Measurements from ENCODE around the gene ZNF408. TPM values are rescaled to one million over a fixed set of nuclear protein-coding genes. Genes with fewer than 3 reads are reported as not detected.

Gene ZNF408
- total RNA-seq, 1 experiment from 2014 or later, result 15.2 TPM

- Mint-ChIP-seq H3K4me1 (no peaks in the 10 kb centered on the region), H3K27me3 (ENCODE audit: low read depth) (no peaks in the 10 kb centered on the region; the same call in 1 of the 2 replicates), H3K27ac (no peak overlapping the region), H3K9me3 (no peaks in the 10 kb centered on the region), H3K4me3 (no peak overlapping the region), H3K36me3 (no peaks in the 10 kb centered on the region)
- ATAC-seq (no peak), DNase-seq (ENCODE audit: low spot score) (no peak)
- no peak for TF ChIP-seq ETV6 (CRISPR knock-in tag; IDR thresholded peaks at IDR 0.05)
- no peak for TF ChIP-seq E2F1 (CRISPR knock-in tag; IDR thresholded peaks at IDR 0.05)
- no peak for TF ChIP-seq ZMAT4 (CRISPR knock-in tag; IDR thresholded peaks at IDR 0.05)
- TF ChIP-seq ZNF219 (CRISPR knock-in tag; IDR thresholded peaks at IDR 0.05; ENCODE audit: borderline replicate concordance), result no peak
- TF ChIP-seq ZNF263 (CRISPR knock-in tag; IDR thresholded peaks at IDR 0.05; ENCODE audit: low read depth), result no peak
- TF ChIP-seq KAT7 (CRISPR knock-in tag; IDR thresholded peaks at IDR 0.05; ENCODE audit: borderline replicate concordance), result no peak
- TF ChIP-seq ERG (CRISPR knock-in tag; IDR thresholded peaks at IDR 0.05), result no peak
- no peak for TF ChIP-seq ZNF396 (CRISPR knock-in tag; IDR thresholded peaks at IDR 0.05; ENCODE audit: borderline replicate concordance)
- no peak for TF ChIP-seq ATF6 (CRISPR knock-in tag; IDR thresholded peaks at IDR 0.05)
- no peak for TF ChIP-seq IRF1 (CRISPR knock-in tag; IDR thresholded peaks at IDR 0.05)
- TF ChIP-seq ZNF671 (CRISPR knock-in tag; IDR thresholded peaks at IDR 0.05), result no peak
- no peak for TF ChIP-seq ZNF512 (CRISPR knock-in tag; IDR thresholded peaks at IDR 0.05; ENCODE audit: borderline replicate concordance)
- no peak for TF ChIP-seq ZBTB43 (CRISPR knock-in tag; IDR thresholded peaks at IDR 0.05)
- no peak for TF ChIP-seq AFF4 (CRISPR knock-in tag; IDR thresholded peaks at IDR 0.05; ENCODE audit: borderline replicate concordance)
- no peak for TF ChIP-seq SMAD4 (CRISPR knock-in tag; IDR thresholded peaks at IDR 0.05)
- TF ChIP-seq GTF2I (CRISPR knock-in tag; conservative IDR thresholded peaks at IDR 0.05), result no peak
- TF ChIP-seq FOXP1 (CRISPR knock-in tag; IDR thresholded peaks at IDR 0.05; ENCODE audit: borderline replicate concordance), result no peak
- TF ChIP-seq HMGA2 (CRISPR knock-in tag; IDR thresholded peaks at IDR 0.05), result no peak
- TF ChIP-seq ZNF232 (CRISPR knock-in tag; IDR thresholded peaks at IDR 0.05), result no peak
- TF ChIP-seq E2F4 (CRISPR knock-in tag; IDR thresholded peaks at IDR 0.05; ENCODE audit: borderline replicate concordance, low read depth), result no peak
- POLR2A ChIA-PET, result no interaction called here
- CTCF ChIA-PET, result no interaction called here
Observed at GRCh38 chr11:46733234-46733633, 32.4 kb downstream of the ZNF408 start.
